Keratinocyte (primary cell): ENCODE measurements around the gene ATL3.

ENCODE experiments used
- EZH2 ChIP-seq: IDR thresholded peaks from one replicate; pipeline ENCODE4 v1.6.1; 2012; ENCODE audit warnings: inconsistent platforms, mild to moderate bottlenecking, low read length, moderate library complexity
- TF ChIP-seq, protein P1 (sequence below), 3 experiments: IDR thresholded peaks in 1 of 3; conservative IDR thresholded peaks in 1 of 3; optimal IDR thresholded peaks in 1 of 3; 2 replicates in 2 of 3; 3 replicates in 1 of 3; pipeline versions ENCODE3 to v1.5.1; 2011; ENCODE audit warnings: low read length in 3 of 3, mild to moderate bottlenecking in 3 of 3, moderate library complexity in 2 of 3, control low read depth in 1 of 3, inconsistent platforms in 1 of 3; ENCODE audit not compliant: insufficient read depth in 2 of 3; ENCODE audit errors: extremely low read depth in 1 of 3

DNA sequence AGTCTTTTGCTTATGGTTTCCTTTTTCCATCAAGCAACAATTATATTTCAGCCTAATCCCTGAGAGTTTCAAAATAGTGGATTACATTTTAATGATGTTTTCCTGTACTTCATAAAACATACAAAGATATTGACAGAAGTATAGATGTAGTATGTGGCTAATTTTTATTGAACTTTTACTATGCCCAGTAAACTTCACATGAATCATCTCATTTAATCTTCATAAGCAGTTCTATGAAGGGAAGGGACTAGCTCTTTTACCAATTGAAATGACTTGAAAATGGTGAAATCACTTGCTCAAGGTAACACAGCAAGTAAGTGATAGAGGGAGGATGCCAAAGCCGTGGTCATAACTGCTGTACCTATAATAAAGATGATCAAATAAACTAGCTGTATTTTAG lies 37.6 kb upstream of the ATL3 start:
- TF ChIP-seq, protein P1, sequence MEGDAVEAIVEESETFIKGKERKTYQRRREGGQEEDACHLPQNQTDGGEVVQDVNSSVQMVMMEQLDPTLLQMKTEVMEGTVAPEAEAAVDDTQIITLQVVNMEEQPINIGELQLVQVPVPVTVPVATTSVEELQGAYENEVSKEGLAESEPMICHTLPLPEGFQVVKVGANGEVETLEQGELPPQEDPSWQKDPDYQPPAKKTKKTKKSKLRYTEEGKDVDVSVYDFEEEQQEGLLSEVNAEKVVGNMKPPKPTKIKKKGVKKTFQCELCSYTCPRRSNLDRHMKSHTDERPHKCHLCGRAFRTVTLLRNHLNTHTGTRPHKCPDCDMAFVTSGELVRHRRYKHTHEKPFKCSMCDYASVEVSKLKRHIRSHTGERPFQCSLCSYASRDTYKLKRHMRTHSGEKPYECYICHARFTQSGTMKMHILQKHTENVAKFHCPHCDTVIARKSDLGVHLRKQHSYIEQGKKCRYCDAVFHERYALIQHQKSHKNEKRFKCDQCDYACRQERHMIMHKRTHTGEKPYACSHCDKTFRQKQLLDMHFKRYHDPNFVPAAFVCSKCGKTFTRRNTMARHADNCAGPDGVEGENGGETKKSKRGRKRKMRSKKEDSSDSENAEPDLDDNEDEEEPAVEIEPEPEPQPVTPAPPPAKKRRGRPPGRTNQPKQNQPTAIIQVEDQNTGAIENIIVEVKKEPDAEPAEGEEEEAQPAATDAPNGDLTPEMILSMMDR (optimal IDR thresholded peaks at IDR 0.05 in 1 of 3, IDR thresholded peaks at IDR 0.05 in 1 of 3, conservative IDR thresholded peaks at IDR 0.05 in 1 of 3; ENCODE audit: extremely low read depth in 1 of 3, insufficient read depth in 2 of 3, low read length in 3 of 3), result no peak
- TF ChIP-seq EZH2, result no peak
